Right lung (tissue), 5 donors: ENCODE data around the gene VANGL1. TPM values are rescaled to one million over a fixed set of nuclear protein-coding genes. Genes with fewer than 3 reads are reported as not detected.

Experiments
- DNase-seq, 2 donors: peaks; one replicate each; pipeline ENCODE4 v3.0.0-alpha.2; 2013
- polyA plus RNA-seq, 5 donors: library from polyadenylated mRNA; unstranded; fragments of 120-200 nt; gene quantifications; one replicate each; pipeline versions ENCODE4 v1.2.1 to v1.2.3, GENCODE V29; 2013; ENCODE audit warnings: inconsistent platforms in 1 of 5, low replicate concordance in 1 of 5; ENCODE audit not compliant: insufficient read length in 5 of 5, insufficient read depth in 1 of 5

VANGL1 gene
- polyA plus RNA-seq, 5 donors, result 12.8 to 18.1 (median 14.1) TPM

DNA sequence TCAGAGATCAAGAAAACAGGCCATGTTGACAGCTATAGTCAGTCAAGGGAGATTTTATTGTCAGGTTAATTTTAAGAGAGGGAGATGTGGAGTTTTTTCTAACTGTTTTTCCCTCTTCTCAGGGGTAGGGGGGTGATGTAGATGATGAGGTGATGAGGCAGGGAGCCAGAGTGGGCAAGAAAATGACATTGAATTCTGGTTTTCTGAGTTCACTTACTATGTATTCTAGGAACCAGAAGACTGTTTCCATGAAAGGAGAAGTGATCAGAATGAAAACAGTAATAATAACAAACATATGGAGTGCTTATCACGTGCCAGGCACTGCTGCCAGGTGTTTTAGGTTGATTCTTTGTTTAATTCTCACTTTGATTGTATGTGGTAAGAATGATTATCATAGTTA lies 86.6 kb downstream of the VANGL1 start:
- no peak for DNase-seq

GRCh38 chr1:115729756-115730155 lies 88.0 kb downstream of the VANGL1 start:
- no peak for DNase-seq

DNA sequence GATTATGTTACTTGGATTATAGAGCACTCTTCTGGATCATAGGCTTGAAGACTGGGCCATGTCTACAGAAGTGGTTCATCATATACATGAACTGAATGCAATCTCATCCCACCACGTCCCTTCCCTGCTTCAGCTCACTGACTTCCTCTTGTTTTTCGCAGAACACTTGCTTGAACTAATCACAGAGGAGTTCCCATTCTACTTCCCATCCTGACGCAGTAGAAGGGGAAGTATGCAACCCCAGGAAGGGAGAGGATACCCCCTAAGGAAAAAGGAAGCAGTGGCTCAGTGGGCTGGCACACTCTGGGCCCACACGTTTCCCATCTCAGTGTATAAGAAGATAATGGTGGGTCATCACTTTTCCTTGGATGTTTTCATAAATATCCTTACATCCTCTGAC lies 90.5 kb downstream of the VANGL1 start:
- no peak for DNase-seq

GRCh38 chr1:115740811-115741210 lies 99.0 kb downstream of the VANGL1 start:
- no peak for DNase-seq

DNA sequence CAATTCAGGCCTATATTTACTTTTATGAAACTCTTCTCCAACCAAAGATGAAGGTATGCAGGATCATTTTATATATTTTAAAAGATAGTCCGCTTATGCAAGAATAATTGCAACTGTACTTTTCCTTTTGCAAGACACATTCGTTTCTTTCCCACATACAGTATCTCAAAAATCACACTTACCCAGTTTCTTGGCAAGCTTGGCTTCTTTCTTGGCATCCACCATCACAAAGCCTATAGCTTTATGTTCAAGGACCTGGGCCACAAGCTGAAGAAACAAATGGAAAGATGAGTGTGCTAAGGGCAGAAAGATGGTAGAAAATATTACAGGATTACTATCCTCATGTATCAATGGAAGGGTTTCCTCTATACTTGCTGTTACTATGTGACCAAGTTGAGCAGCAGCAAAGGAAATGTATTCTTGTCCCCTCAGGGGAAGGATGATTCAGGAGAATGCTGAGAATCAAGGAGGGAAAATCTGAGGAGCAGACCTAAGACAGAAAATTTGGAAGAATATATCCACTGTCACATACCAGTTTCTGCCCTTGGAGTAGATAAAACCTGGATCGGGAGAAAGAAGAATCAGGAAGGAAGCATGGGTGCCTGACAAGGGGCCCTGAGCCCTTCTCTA lies 103.0 kb downstream of the VANGL1 start:
- DNase-seq, result no peak

GRCh38 chr1:115746021-115746690 lies 104.4 kb downstream of the VANGL1 start:
- DNase-seq, result no peak

Other genes starting within 250 kb of the VANGL1 start
- gene CASQ2, start 126.7 kb downstream of the VANGL1 start, polyA plus RNA-seq, result 10 to 100 TPM in 1 of 5 donors, 1 to 10 TPM in 1, under 1 TPM in 3; 0.46 to 13.8 (median 0.79) TPM
- gene NHLH2, start 199.2 kb downstream of the VANGL1 start, polyA plus RNA-seq, result not detected